WI38 (cell line): ENCODE data around the gene FOS.
A peak's percentile ranks its signal among the peaks of the same experiment; 100 is the strongest.
"Not testable (repeated sequence)": the region's sequence is repeated elsewhere in the genome, so short reads cannot be mapped to it uniquely, and the experiment has no call there.

Source experiments
- H3K4me3 ChIP-seq: 2 replicates; pipeline ENCODE4 v1.5.1; 2011; ENCODE audit warnings: low read depth, mild to moderate bottlenecking, control low read depth, low read length
- TF ChIP-seq, protein P1 (sequence below): IDR thresholded peaks from 2 replicates; pipeline ENCODE4 v1.5.1; 2012; ENCODE audit warnings: low read depth, mild to moderate bottlenecking, control low read depth, low read length

FOS gene

DNA sequence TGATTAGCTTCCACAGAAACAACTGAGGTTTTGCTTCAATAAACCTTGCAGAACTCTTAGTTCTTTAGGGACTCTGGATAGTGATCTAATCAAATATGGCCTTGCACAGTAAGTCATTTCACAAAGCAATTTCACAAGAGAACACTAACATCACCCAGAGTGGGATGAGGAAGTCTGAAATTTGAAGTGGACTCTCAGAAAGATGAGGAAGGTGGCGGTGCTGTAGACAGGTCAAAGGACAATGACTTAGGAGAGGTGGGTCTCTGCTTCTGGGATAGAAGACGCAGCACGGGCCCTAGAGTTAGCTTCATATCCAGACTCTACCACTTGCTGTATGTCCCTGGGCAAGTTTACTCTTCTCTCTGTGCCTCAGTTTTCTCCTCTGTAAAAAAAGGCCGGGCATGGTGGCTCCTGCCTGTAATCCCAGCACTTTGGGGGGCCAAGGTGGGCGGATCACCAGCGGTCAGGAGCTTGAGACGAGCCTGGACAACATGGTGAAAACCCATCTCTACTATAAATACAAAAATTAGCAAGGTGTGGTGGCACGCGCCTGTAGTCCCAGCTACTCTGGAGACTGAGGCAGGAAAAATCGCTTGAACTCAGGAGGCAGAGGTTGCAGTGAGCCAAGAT lies 18.9 kb downstream of the FOS start:
- TF ChIP-seq, protein P1, sequence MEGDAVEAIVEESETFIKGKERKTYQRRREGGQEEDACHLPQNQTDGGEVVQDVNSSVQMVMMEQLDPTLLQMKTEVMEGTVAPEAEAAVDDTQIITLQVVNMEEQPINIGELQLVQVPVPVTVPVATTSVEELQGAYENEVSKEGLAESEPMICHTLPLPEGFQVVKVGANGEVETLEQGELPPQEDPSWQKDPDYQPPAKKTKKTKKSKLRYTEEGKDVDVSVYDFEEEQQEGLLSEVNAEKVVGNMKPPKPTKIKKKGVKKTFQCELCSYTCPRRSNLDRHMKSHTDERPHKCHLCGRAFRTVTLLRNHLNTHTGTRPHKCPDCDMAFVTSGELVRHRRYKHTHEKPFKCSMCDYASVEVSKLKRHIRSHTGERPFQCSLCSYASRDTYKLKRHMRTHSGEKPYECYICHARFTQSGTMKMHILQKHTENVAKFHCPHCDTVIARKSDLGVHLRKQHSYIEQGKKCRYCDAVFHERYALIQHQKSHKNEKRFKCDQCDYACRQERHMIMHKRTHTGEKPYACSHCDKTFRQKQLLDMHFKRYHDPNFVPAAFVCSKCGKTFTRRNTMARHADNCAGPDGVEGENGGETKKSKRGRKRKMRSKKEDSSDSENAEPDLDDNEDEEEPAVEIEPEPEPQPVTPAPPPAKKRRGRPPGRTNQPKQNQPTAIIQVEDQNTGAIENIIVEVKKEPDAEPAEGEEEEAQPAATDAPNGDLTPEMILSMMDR: no peak
- H3K4me3 ChIP-seq: no peak overlapping the region

DNA sequence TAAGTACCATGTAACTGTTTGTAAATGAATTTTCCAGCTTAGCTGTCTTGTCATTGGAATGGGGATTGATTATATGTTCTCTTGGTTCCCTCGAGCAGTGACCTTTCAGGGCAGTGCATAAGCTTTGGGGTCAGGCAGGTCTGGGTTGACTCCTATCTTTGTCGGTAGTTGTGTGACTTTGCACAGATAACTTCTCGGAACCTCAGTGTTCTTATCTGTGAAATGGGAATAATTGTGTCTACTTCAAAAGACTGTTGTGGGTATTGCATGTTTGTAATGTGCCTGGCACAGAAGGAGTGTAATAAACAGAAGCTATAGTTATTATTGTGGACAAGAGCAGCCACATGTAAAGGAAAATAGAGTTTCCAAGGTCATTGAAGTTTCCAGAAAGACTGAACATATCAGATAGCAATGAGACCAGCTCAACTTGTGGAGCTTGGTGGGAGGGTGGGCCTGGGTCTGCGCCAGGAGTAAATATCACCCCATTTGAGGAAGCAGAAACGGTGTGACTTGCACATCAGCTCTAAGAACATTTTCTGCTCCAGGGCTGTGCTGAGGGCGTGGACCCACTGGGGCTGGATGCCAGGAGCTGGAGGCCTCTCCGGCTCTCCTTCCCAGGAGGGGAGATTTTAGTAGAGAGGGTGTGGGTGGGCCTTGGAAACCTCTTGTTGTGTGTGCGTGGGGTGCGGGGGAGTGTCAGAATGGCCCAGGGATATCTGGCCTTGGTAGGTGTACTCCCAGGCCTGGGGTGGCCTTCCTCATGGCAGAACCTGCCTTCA lies 19.7 kb downstream of the FOS start:
- TF ChIP-seq, protein P1: no peak
- H3K4me3 ChIP-seq: no peak overlapping the region

DNA sequence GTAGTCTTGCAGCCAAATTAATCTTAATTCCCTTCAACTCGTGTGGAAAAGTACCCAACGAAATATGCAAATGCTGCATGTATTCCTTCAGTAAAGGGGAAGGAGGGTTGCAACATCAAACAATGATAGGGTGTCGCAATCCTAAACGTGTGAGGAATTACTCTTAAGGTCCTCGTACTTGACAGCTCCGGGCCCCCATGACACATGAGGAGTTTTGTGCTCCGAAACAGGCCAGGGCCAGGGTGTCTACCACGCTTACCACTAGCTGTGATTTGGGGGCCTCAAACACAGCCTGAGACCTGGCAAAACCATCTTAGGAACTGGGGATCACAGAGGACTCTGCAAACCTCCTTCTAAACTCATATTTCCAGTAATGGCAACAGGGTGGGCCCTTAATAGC lies 20.4 kb downstream of the FOS start:
- no peak overlapping the region for H3K4me3 ChIP-seq
- TF ChIP-seq, protein P1: no peak

DNA sequence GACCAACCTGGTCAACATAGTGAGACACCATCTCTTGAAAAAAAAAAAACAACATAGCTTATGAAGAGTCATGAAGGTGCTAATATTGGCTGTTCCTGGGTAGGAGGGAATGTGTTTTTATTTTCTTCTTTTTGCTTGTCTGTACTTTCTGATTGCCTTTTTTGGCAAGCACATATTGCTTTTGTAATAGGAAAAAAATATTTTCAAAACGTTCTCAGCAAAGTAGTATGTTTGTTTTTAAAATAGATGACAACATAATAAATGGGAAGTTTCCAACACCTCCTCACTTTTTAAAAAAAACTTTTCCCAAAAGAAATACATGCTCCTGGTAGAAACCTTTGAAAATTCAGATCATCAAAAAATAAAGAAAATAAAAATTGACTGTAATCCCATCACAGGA lies 20.9 kb downstream of the FOS start:
- TF ChIP-seq, protein P1: no peak
- no peak overlapping the region for H3K4me3 ChIP-seq

DNA sequence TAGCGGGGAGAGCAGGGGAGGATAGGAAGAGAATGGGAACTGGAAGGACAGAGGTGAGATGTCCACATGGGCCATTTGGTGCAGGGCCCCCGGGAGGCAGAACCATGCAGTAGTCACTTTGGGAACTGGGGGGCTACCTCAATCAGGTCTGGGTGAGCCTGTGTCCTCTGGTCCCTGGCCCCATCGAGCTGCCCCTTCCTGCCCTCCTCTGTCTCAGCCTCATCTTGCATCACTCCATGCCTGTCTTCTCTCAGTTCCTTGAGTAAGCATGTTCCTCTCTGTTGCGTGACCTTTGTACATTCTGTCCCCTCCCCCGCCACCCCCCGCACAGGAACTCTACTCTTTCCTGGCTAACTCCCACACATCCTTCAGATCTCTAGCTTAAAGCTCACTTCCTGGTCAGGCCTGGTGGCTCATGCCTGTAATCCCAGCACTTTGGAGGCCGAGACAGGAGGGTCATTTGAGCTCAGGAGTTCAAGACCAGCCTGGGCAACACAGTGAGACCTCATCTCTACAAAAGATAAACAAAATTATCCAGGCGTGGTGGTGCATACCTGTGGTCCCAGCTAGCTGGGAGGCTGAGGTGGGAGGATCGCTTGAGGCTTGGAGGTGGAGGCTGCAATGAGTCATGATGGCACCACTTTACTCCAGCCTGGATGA lies 23.2 kb downstream of the FOS start:
- no peak overlapping the region for H3K4me3 ChIP-seq
- TF ChIP-seq, protein P1: no peak

DNA sequence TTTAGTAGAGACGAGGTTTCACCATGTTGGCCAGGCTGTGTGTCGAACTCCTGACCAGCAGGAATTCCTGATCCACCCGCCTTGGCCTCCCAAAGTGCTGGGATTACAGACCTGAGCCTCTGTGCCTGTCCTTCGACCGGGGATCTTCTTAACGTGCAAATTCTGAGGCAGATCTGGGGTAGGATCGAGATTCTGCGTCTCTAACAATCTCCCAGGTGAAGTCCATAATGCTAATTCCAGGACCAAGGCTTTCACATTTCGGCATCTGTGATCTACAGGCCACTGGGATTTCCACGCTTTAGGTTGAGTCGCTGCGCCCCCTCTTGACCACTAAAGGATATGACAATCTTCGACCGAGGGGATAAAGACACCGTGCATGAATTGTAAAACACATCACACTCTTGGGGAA lies 24.8 kb downstream of the FOS start:
- no peak overlapping the region for H3K4me3 ChIP-seq
- TF ChIP-seq, protein P1: peak; percentile 68

DNA sequence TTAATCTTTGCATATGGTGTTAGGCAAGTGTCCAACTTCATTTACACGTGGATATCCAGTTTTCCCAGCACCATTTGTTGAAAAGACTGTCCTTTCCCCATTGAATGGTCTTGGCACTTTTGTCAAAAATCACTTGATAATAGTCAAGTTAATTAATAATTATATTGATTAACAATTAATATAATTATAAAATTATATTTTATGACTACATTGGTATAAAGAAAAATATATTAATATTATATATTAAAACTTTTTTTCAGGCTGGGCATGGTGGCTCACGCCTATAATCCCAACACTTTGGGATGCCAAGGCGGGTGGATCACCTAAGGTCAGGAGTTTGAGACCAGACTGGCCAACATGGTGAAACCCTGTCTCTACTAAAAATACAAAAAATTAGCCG lies 27.8 kb downstream of the FOS start:
- H3K4me3 ChIP-seq: not testable (repeated sequence)
